Trophoblast cell (in vitro differentiated cells and primary cell): ENCODE results near the gene PAQR3.

Experiments used
- DNase-seq, 2 donors: peaks; one replicate each; pipeline ENCODE4 v3.0.0-alpha.2; 2016
- H2AFZ ChIP-seq: 2 replicates; pipeline ENCODE4 v1.6.1; 2013; ENCODE audit warnings: low read length, moderate library complexity, mild to moderate bottlenecking; ENCODE audit not compliant: insufficient read depth, poor library complexity
- H2AK5ac ChIP-seq: 2 replicates; pipeline ENCODE4 v1.6.1; 2013; ENCODE audit warnings: mild to moderate bottlenecking, low read length
- H2BK120ac ChIP-seq: 2 replicates; pipeline ENCODE4 v1.6.1; 2013; ENCODE audit warnings: low read length, mild to moderate bottlenecking, moderate library complexity; ENCODE audit not compliant: insufficient read depth, poor library complexity
- H2BK12ac ChIP-seq: 2 replicates; pipeline ENCODE4 v1.6.1; 2013; ENCODE audit warnings: mild to moderate bottlenecking, low read length, moderate library complexity
- H2BK5ac ChIP-seq: 2 replicates; pipeline ENCODE4 v1.6.1; 2013; ENCODE audit warnings: low read length, low read depth, moderate library complexity, mild to moderate bottlenecking; ENCODE audit not compliant: poor library complexity
- H3K14ac ChIP-seq: 2 replicates; pipeline ENCODE4 v1.6.1; 2013; ENCODE audit warnings: mild to moderate bottlenecking, low read length
- H3K18ac ChIP-seq: 2 replicates; pipeline ENCODE4 v1.6.1; 2013; ENCODE audit warnings: mild to moderate bottlenecking, low read length
- H3K23ac ChIP-seq: 2 replicates; pipeline ENCODE4 v1.6.1; 2013; ENCODE audit warnings: low read length
- H3K27ac ChIP-seq: 2 replicates; pipeline ENCODE4 v1.5.1; 2013; ENCODE audit warnings: low read depth, mild to moderate bottlenecking, inconsistent platforms, low read length, moderate library complexity
- H3K27me3 ChIP-seq: 2 replicates; pipeline ENCODE4 v1.6.1; 2013; ENCODE audit warnings: inconsistent platforms, mild to moderate bottlenecking, low read length, moderate library complexity; ENCODE audit not compliant: insufficient read depth
- H3K36me3 ChIP-seq, 2 experiments: 1 replicate in 1 of 2; 2 replicates in 1 of 2; pipeline ENCODE4 v1.6.1; 2013; ENCODE audit warnings: low read length in 2 of 2, mild to moderate bottlenecking in 2 of 2, moderate library complexity in 1 of 2; ENCODE audit not compliant: insufficient read depth in 2 of 2, control insufficient read depth in 1 of 2
- H3K4ac ChIP-seq: 2 replicates; pipeline ENCODE4 v1.6.1; 2013; ENCODE audit warnings: low read depth, mild to moderate bottlenecking, low read length, moderate library complexity
- H3K4me1 ChIP-seq, 2 experiments: 1 replicate in 1 of 2; 2 replicates in 1 of 2; pipeline ENCODE4 v1.6.1; 2013; ENCODE audit warnings: low read length in 2 of 2, mild to moderate bottlenecking in 2 of 2, moderate library complexity in 1 of 2; ENCODE audit not compliant: insufficient read depth in 2 of 2, control insufficient read depth in 1 of 2
- H3K4me2 ChIP-seq: 2 replicates; pipeline ENCODE4 v1.6.1; 2013; ENCODE audit warnings: inconsistent platforms, mild to moderate bottlenecking, low read length, moderate library complexity
- H3K4me3 ChIP-seq: 2 replicates; pipeline ENCODE4 v1.5.1; 2013; ENCODE audit warnings: mild to moderate bottlenecking, low read depth, low read length, inconsistent platforms
- H3K79me1 ChIP-seq: one replicate; pipeline ENCODE4 v1.6.1; 2013; ENCODE audit warnings: low read length
- H3K79me2 ChIP-seq: 2 replicates; pipeline ENCODE4 v1.6.1; 2013; ENCODE audit warnings: low read length, mild to moderate bottlenecking; ENCODE audit not compliant: control insufficient read depth, insufficient read depth, poor library complexity
- H3K9ac ChIP-seq: 2 replicates; pipeline ENCODE4 v1.6.1; 2013; ENCODE audit warnings: mild to moderate bottlenecking, low read length
- H3K9me3 ChIP-seq: 2 replicates; pipeline ENCODE4 v1.6.1; 2013; ENCODE audit warnings: low read depth, mild to moderate bottlenecking, control low read depth, inconsistent platforms, low read length; ENCODE audit not compliant: insufficient read depth
- H4K12ac ChIP-seq: 2 replicates; pipeline ENCODE4 v1.6.1; 2013; ENCODE audit warnings: low read depth, mild to moderate bottlenecking, low read length, moderate library complexity
- H4K8ac ChIP-seq: 2 replicates; pipeline ENCODE4 v1.6.1; 2013; ENCODE audit warnings: low read depth, mild to moderate bottlenecking, low read length, moderate library complexity
- H4K91ac ChIP-seq: one replicate; pipeline ENCODE4 v1.6.1; 2013; ENCODE audit warnings: low read depth, mild to moderate bottlenecking, low read length, moderate library complexity
- WGBS: extraction: QIAGEN DNeasy Blood & Tissue Kit; methylation state at CpG from one replicate; pipeline ENCODE4 v1.1.7; 2013; ENCODE audit warnings: missing lambda C conversion rate; ENCODE audit not compliant: insufficient read length, insufficient coverage; ENCODE audit errors: extremely low coverage; 5-methylcytosine and 5-hydroxymethylcytosine counted together

The PAQR3 gene

DNA sequence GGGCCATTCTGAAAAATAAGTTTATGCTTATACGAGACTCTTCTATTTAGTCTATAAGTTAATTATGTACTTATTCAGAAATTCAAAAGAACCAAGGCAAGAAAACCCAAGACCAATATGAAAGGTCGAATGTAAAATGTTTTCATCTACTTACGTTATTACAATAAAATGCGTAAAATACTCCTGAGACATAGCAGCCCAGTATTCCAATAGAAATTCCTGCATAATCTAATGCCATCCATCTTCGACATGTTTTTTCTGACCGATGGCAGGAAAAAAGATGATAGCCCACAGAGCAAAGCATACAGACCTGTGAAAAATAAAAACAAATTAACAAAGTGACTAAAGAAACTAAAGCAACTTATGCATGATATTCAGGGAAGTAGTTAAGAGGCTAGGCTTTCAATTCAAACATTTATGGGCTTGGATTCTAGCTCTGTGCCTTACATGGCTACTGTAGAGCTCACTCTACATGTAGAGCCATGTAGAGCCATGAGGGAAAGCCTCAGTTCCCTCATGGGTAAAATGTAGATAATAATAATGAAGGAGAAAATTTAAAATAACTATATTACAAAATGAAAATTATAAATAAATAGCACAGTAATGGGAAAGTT is 9.1 kb downstream of the PAQR3 start:
- no CpG with 5 or more reads among the region's 6 CpGs for WGBS
- H4K8ac ChIP-seq: no peak overlapping the region
- H3K14ac ChIP-seq: no peak overlapping the region
- H4K91ac ChIP-seq: no peak overlapping the region
- H4K12ac ChIP-seq: no peak overlapping the region
- no peak overlapping the region for H2BK12ac ChIP-seq
- H3K36me3 ChIP-seq: peaks cover 3 to 8% of the 10 kb centered on the region in 2 experiments
- no peak overlapping the region for H3K9ac ChIP-seq
- no peak overlapping the region for H2BK5ac ChIP-seq
- no peak for DNase-seq
- H2BK120ac ChIP-seq: no peak overlapping the region
- no peaks in the 10 kb centered on the region for H3K79me2 ChIP-seq
- no peak overlapping the region for H2AK5ac ChIP-seq
- H3K79me1 ChIP-seq: no peaks in the 10 kb centered on the region
- no peak overlapping the region for H3K18ac ChIP-seq
- H3K27me3 ChIP-seq: no peaks in the 10 kb centered on the region
- H3K9me3 ChIP-seq: no peaks in the 10 kb centered on the region
- no peak overlapping the region for H3K4ac ChIP-seq
- H2AFZ ChIP-seq: no peak overlapping the region
- no peaks in the 10 kb centered on the region for H3K4me1 ChIP-seq
- no peak overlapping the region for H3K4me3 ChIP-seq
- H3K4me2 ChIP-seq: no peak overlapping the region
- no peak overlapping the region for H3K27ac ChIP-seq
- H3K23ac ChIP-seq: no peak overlapping the region

- Histone ChIP-seq H2BK120ac (no peak overlapping the region), H4K91ac (no peak overlapping the region), H3K79me2 (no peaks in the 10 kb centered on the region), H3K27me3 (no peaks in the 10 kb centered on the region), H3K27ac (no peak overlapping the region), H3K4me3 (no peak overlapping the region), H3K79me1 (no peaks in the 10 kb centered on the region), H3K4ac (no peak overlapping the region), H3K36me3 (peaks cover 3 to 8% of the 10 kb centered on the region in 2 experiments), H3K18ac (no peak overlapping the region), H3K9me3 (no peaks in the 10 kb centered on the region), H3K14ac (no peak overlapping the region), H2BK5ac (no peak overlapping the region), H4K8ac (no peak overlapping the region), H3K4me2 (no peak overlapping the region), H2AK5ac (no peak overlapping the region), H4K12ac (no peak overlapping the region), H3K23ac (no peak overlapping the region), H3K9ac (no peak overlapping the region), H2AFZ (no peak overlapping the region), H2BK12ac (no peak overlapping the region), H3K4me1 (no peaks in the 10 kb centered on the region)
- no CpG with 5 or more reads among the region's 9 CpGs for WGBS
- no peak for DNase-seq
These were observed 10.4 kb downstream of the PAQR3 start for GRCh38 chr4:78928835-78929234.

DNA sequence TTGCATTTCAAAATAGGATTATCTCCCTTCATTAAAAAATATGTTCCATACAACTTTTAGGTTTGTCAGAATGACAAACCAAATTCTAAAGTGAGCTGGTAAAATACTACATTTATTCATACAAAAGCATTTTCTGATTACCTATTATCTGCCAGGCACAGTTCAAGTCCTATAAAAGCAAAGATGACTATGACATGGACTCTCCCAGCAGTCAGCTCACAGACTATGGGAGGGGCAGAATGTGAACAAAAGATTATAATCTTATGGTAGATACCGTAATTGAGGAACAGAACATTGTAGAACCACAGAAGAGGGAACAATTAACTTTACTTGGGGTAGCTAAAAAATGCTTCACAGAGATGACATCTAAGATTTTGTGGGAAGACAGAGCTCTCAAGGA is 12.4 kb downstream of the PAQR3 start:
- no peak overlapping the region for H4K91ac ChIP-seq
- H4K8ac ChIP-seq: no peak overlapping the region
- no peak for DNase-seq
- H2AFZ ChIP-seq: no peak overlapping the region
- no peak overlapping the region for H2AK5ac ChIP-seq
- no peaks in the 10 kb centered on the region for H3K79me1 ChIP-seq
- H3K4me2 ChIP-seq: no peak overlapping the region
- no peaks in the 10 kb centered on the region for H3K27me3 ChIP-seq
- no peak overlapping the region for H3K18ac ChIP-seq
- H3K23ac ChIP-seq: no peak overlapping the region
- H2BK120ac ChIP-seq: no peak overlapping the region
- WGBS: no CpG with 5 or more reads among the region's 1 CpG
- no peak overlapping the region for H3K9ac ChIP-seq
- no peak overlapping the region for H2BK12ac ChIP-seq
- no peaks in the 10 kb centered on the region for H3K9me3 ChIP-seq
- no peaks in the 10 kb centered on the region for H3K4me1 ChIP-seq
- no peaks in the 10 kb centered on the region for H3K79me2 ChIP-seq
- H3K36me3 ChIP-seq: peaks cover 3 to 8% of the 10 kb centered on the region in 2 experiments
- H3K4me3 ChIP-seq: no peak overlapping the region
- no peak overlapping the region for H4K12ac ChIP-seq
- no peak overlapping the region for H2BK5ac ChIP-seq
- H3K14ac ChIP-seq: no peak overlapping the region
- no peak overlapping the region for H3K27ac ChIP-seq
- no peak overlapping the region for H3K4ac ChIP-seq

DNA sequence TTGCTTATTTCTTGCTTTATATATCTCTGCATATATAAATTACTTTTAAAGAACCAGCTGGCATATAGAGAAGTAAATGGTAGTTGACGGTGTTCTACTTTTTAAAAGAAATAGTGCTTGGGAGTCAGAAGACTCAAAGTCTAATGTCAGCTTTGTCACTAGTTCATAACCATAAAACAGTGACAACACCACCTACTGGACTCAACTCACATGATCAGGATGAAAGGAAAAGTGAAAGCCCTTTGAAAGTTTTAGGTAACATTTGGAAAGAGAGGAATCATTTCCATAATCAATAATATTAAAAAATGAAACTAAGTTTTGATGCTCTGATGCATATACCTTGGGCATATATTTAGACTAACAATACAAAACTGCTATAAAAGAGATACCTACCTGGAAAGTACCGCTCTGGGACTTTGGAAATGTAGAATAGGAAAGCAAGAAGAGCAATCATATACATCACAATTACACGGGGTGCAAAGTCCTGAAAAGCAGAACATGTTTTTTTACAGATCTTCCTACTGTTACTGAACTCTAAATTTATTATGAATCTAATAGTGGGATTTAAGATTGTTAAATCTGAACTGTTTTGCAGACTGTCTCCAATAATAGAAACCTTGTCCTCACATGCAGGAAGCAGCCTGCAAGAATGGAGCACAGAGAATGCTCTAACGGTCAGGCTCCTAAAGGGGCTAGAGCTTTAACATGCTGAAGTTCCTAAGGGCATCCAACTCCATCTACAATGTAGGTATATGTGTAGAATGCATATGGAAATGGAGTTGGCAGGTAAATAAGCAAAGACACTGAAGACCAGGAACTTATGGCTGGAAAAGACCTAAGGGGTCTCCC is 15.6 kb downstream of the PAQR3 start:
- no peak overlapping the region for H4K91ac ChIP-seq
- H3K9ac ChIP-seq: no peak overlapping the region
- H3K27me3 ChIP-seq: no peaks in the 10 kb centered on the region
- no peak overlapping the region for H4K8ac ChIP-seq
- no peak overlapping the region for H4K12ac ChIP-seq
- no peak overlapping the region for H2AK5ac ChIP-seq
- H3K36me3 ChIP-seq: peaks cover under 1 to 4% of the 10 kb centered on the region in 2 experiments
- H3K9me3 ChIP-seq: no peaks in the 10 kb centered on the region
- H2BK12ac ChIP-seq: no peak overlapping the region
- no peak overlapping the region for H3K14ac ChIP-seq
- WGBS: no CpG with 5 or more reads among the region's 4 CpGs
- H3K27ac ChIP-seq: no peak overlapping the region
- no peak overlapping the region for H3K4ac ChIP-seq
- no peak for DNase-seq
- H2AFZ ChIP-seq: no peak overlapping the region
- no peak overlapping the region for H3K18ac ChIP-seq
- no peak overlapping the region for H2BK120ac ChIP-seq
- H3K4me1 ChIP-seq: no peaks in the 10 kb centered on the region
- H2BK5ac ChIP-seq: no peak overlapping the region
- no peak overlapping the region for H3K23ac ChIP-seq
- H3K4me2 ChIP-seq: no peak overlapping the region
- H3K79me2 ChIP-seq: no peaks in the 10 kb centered on the region
- no peaks in the 10 kb centered on the region for H3K79me1 ChIP-seq
- no peak overlapping the region for H3K4me3 ChIP-seq
